Right ventricle myocardium inferior (tissue), 1 donor: Measurements from ENCODE around the gene COL4A2. TPM values are rescaled to one million over a fixed set of nuclear protein-coding genes. Genes with fewer than 3 reads are reported as not detected.
A peak's percentile ranks its signal among the peaks of the same experiment; 100 is the strongest.
"Not testable (repeated sequence)": the region's sequence is repeated elsewhere in the genome, so short reads cannot be mapped to it uniquely, and the experiment has no call there.

Experiments used
- ATAC-seq: fragments of 200-7000 bp; cut with Tn5 transposase; one replicate; pipeline ENCODE4 v1.9.1; 2020; ENCODE audit warnings: mild to moderate bottlenecking, moderate library complexity
- DNase-seq: peaks from one replicate; pipeline ENCODE4 v3.0.0; 2021; ENCODE audit errors: missing footprints
- intact Hi-C: fragments of 100-400 bp; cut with DNase I; formaldehyde crosslinking; loops from one replicate; pipeline ENCODE4 v1.11.0; 2022
- total RNA-seq: library from RNA; stranded (reverse); fragmentation: NEBNext Ultra II Directional; extraction: Animal tissue kit (Norgen Biotek cat#: 25700); gene quantifications from one replicate; pipeline ENCODE4 v1.2.1, GENCODE V29; 2021
- donor health status: DM: no; HTN: yes; CAD: no; lungs with severe emphysema.

The COL4A2 gene
- total RNA-seq, 1 donor from 2014 or later, result 126 TPM

DNA sequence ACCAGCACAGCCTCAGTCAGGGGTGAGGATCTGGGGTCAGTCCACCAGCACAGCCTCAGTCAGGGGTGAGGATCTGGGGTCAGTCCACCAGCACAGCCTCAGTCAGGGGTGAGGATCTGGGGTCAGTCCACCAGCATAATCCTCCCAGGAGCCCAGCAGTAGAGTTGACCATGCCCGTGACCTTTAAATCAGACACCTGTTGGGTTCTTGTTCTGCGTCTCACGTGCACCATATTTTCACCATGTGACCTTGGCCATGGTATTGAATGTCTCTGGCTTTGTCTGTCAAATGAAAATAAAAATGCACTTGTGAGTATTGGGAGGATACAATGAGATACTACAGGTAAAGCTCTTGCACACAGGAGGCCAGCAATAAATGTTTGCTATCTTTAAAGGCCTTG lies 190.8 kb downstream of the COL4A2 start:
- intact Hi-C loops, ATAC-seq: not testable (repeated sequence)

GRCh38 chr13:110498327-110498726 lies 191.2 kb downstream of the COL4A2 start:
- ATAC-seq, result no peak
- no peak for DNase-seq
- intact Hi-C loops, result no loop called here

More for the DNA sequence above, 190.8 kb downstream of the COL4A2 start:
- not testable (repeated sequence) for DNase-seq

DNA sequence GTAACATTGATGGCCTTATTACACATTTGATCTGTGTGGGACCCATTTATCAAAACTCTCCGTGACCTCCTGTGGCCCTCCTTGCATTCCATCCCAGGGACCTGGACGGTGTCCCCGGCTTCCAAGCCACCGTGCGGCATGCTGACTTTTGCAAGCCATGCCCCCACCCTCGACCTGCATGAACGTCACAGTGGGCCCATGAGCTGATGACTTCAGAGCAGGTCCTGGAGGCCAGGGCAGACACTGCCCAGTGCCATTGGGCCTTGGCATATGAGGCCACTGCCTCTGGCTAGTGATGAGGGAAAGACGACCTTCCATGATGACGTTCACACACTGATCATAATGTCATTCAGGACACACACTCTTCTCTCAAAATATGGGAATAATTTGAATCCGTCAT lies 191.7 kb downstream of the COL4A2 start:
- ATAC-seq (no peak), DNase-seq (no peak)
- intact Hi-C loops, result no loop called here

DNA sequence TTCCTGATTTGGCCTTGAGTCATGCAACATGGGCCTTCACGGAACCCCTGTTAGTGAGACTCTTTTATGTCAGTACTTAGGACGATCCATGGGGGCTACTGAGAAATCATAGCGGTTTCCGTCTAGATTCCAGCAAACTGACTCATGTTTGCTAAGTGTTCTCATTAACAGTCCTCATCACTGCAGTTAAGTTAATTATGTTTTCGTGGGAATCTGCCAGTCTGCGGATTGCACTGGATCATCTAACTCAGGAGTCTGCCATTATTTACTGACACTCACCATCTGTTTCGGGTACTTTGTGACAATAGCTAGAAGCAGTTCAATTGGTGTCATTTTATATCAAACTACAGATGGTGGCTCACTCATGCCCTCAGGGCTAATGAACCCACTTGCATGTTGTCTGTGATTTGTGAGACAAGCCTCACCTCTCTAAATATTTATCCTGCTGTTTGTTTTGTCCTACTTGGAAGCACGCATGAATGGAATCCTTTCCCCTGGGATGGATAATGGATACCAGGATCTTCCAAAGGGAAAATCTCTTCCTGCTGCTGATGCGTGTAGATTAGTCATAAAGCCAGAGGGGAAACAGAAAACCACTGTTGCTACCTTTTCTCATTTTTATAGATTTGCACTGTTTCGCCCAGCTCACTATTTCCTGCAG lies 192.7 kb downstream of the COL4A2 start:
- no peak for ATAC-seq
- intact Hi-C loops, result no loop called here

DNA sequence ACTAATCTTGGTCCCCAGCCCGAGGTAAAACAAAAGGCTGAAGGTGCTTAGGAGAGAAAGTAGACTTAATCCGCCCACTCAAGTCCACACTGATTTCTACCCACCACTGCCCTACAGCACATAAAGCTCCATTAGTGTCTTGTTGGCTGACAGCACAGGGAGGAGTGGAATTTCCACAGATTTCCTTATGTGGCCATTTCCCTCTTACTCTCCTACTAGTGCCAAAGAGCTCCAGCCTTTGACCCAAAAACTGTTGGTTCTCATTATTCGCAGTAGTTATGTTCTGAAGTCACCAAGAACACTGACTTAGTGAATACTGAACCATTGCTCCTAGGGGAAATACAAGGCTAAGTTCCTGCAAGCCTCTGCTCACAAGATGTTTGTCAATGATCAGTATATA lies 193.3 kb downstream of the COL4A2 start:
- intact Hi-C loops, result no loop called here
- ATAC-seq (no peak), DNase-seq (no peak)

More for the DNA sequence above, 192.7 kb downstream of the COL4A2 start:
- no peak for DNase-seq

- ATAC-seq (no peak), DNase-seq (peak; percentile 57)
- intact Hi-C loops, result no loop called here
These were observed 194.1 kb downstream of the COL4A2 start for GRCh38 chr13:110501188-110501587.

- intact Hi-C loops, result no loop called here
- DNase-seq, result peak; percentile 59
- no peak for ATAC-seq
These were observed 196.2 kb downstream of the COL4A2 start for GRCh38 chr13:110503037-110503901.

GRCh38 chr13:110503979-110504499 lies 197.0 kb downstream of the COL4A2 start:
- intact Hi-C loops, result no loop called here
- DNase-seq, result peak; percentile 51
- ATAC-seq, result no peak

DNA sequence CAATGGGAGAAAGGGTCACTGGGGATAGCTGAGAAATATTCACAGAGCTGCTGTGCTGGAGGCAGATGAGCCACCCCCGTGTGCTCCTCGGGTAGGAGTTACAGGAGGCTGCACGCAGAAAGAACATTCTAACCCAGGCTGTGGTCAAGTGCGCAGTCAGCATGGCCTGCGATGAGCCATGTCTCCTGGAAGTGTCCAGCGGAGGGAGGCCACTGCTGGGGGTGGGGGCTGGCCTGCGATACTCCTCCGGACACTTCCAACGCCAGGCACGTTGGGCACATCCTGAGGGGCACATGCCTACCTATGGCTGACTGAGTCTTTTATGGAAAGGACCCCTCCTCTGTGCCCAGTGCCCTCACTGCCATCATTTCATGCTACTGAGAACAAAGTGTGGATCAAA lies 198.5 kb downstream of the COL4A2 start:
- DNase-seq (no peak), ATAC-seq (no peak)
- intact Hi-C loops, result loop anchor here (5.0 kb wide), 1 partner anchor 48 kb away; no protein-coding TSS in a partner anchor

GRCh38 chr13:110506396-110506795 lies 199.3 kb downstream of the COL4A2 start:
- intact Hi-C loops, result loop anchor here (5.0 kb wide), 1 partner anchor 49 kb away; no protein-coding TSS in a partner anchor
- ATAC-seq (no peak), DNase-seq (no peak)

GRCh38 chr13:110506859-110507566 lies 199.9 kb downstream of the COL4A2 start:
- DNase-seq (peak; percentile 83), ATAC-seq (peak; percentile 71)
- intact Hi-C loops, result loop anchor here (1.0 to 5.0 kb wide), 3 partner anchors 18 to 53 kb away; no protein-coding TSS in a partner anchor

GRCh38 chr13:110507678-110508381 lies 200.7 kb downstream of the COL4A2 start:
- intact Hi-C loops, result loop anchor here (1.0 to 5.0 kb wide), 4 partner anchors 13 to 52 kb away; no protein-coding TSS in a partner anchor
- DNase-seq (no peak), ATAC-seq (peak; percentile 79)

- DNase-seq (no peak), ATAC-seq (peak; percentile 15)
- intact Hi-C loops, result loop anchor here (5.0 kb wide), 1 partner anchor 52 kb away; no protein-coding TSS in a partner anchor
These were observed 202.4 kb downstream of the COL4A2 start for GRCh38 chr13:110509478-110509926.

DNA sequence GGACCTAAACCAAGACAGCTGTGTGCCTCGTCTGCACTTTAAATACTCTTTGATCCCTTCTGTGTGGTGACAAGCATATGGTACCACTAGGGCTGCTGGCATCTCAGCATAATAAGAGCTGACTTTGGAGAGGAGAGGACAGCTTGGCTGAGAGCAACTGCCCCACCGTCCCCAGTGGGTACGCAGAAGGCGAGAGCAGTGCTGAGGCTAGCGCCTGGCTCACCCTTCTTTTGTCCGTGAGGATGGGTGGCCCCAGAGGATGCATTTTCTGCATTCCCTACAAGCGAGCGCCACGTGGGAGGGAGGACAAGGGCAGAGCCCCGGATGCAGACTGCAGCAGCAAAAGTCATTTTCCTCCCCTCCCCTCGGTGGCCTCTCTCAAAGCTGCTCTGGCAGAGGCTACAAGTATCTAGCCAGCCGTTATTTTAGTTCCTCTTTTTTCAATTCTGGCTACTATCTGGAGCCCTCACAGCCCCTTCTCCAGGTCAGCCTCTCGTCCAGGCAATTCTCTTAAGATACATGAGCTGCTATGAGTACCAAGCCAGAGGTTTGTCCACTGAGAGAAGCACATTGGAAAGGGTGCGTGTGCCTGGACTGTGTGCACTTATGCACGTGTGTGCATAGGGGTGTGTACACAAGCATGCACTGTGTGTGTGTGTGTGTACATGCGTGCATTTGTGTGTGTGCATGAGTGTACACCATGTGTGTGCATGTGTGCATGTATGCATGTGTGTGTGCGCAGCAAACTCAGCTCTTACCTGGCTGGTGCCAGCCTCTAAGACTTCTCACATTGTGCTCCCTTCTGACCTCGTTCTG lies 203.1 kb downstream of the COL4A2 start:
- peak; percentile 2 for ATAC-seq
- DNase-seq, result no peak
- intact Hi-C loops, result loop anchor here (5.0 kb wide), 1 partner anchor 53 kb away; no protein-coding TSS in a partner anchor

DNA sequence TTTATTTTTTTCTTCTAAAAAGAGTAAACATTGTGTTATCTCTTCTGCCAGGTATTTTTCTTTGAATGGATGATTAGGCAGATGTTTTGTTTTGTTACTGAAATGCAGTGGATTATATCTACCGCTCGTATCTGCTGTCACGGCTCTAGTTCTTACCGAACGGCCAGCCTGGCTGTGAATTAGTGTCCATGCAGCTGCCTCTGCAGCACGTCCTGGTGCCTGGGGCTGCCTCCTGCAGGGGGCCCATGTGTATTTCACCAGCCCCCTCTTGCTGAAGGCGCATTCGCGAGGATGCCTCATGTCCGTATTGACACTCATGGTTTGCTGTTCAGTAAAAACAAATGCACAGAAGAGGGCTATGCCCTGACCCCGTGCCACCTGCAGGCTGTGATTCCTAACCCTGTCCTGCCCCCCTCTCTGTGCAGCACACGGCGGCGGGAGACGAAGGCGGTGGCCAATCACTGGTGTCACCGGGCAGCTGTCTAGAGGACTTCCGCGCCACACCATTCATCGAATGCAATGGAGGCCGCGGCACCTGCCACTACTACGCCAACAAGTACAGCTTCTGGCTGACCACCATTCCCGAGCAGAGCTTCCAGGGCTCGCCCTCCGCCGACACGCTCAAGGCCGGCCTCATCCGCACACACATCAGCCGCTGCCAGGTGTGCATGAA lies 204.6 kb downstream of the COL4A2 start:
- ATAC-seq (no peak), DNase-seq (no peak)
- intact Hi-C loops, result no loop called here

- DNase-seq (no peak), ATAC-seq (no peak)
- intact Hi-C loops, result no loop called here
These were observed 205.2 kb downstream of the COL4A2 start for GRCh38 chr13:110512198-110512740.

- intact Hi-C loops, result no loop called here
- no peak for DNase-seq
- ATAC-seq, result no peak
These were observed 209.4 kb downstream of the COL4A2 start for GRCh38 chr13:110516500-110516899.
